Lower lobe of right lung (tissue), 2 donors: ENCODE measurements around the gene RAD51B. TPM values are rescaled to one million over a fixed set of nuclear protein-coding genes. Genes with fewer than 3 reads are reported as not detected.

Source experiments
- ATAC-seq, 2 donors: fragments of 200-7000 bp; cut with Tn5 transposase; one replicate each; pipeline ENCODE4 v1.9.1; 2020 to 2022; ENCODE audit warnings: mild to moderate bottlenecking in 2 of 2, moderate library complexity in 2 of 2
- DNase-seq: peaks from one replicate; pipeline ENCODE4 v3.0.0-alpha.2; 2020
- H3K27ac ChIP-seq: fragments of 200-600 bp; one replicate; pipeline ENCODE4 v1.8.0; 2022
- H3K27me3 ChIP-seq: fragments of 200-600 bp; one replicate; pipeline ENCODE4 v1.8.0; 2022; ENCODE audit warnings: low read depth
- H3K36me3 ChIP-seq: fragments of 200-600 bp; one replicate; pipeline ENCODE4 v1.8.0; 2022; ENCODE audit warnings: mild to moderate bottlenecking
- H3K4me1 ChIP-seq: fragments of 200-600 bp; one replicate; pipeline ENCODE4 v1.8.0; 2022
- H3K4me3 ChIP-seq: fragments of 200-600 bp; one replicate; pipeline ENCODE4 v1.8.0; 2022; ENCODE audit warnings: mild to moderate bottlenecking
- H3K9me3 ChIP-seq: fragments of 200-600 bp; one replicate; pipeline ENCODE4 v1.8.0; 2022
- intact Hi-C: fragments of 100-400 bp; cut with DNase I; formaldehyde crosslinking; loops from one replicate; pipeline ENCODE4 v1.11.0; 2022
- total RNA-seq: library from RNA; stranded (reverse); fragmentation: NEBNext Ultra II Directional; extraction: Animal tissue kit (Norgen Biotek cat#: 25700); gene quantifications from one replicate; pipeline ENCODE4 v1.2.1, GENCODE V29; 2021
- TF ChIP-seq, protein P1 (sequence below): fragments of 200-600 bp; IDR thresholded peaks from one replicate; pipeline ENCODE4 v1.8.0; 2022; ENCODE audit warnings: antibody characterized with exemption, mild to moderate bottlenecking
- donor health status: DM: no; HTN: yes; CAD: no; lungs with severe emphysema.

Gene RAD51B
- total RNA-seq, 1 donor from 2014 or later, result 22.2 TPM

GRCh38 chr14:68084256-68084655 lies 264.7 kb downstream of the RAD51B start:
- Histone ChIP-seq H3K4me1 (peaks cover 7% of the 10 kb centered on the region), H3K27ac (no peak overlapping the region), H3K9me3 (no peaks in the 10 kb centered on the region), H3K36me3 (no peaks in the 10 kb centered on the region), H3K4me3 (no peak overlapping the region), H3K27me3 (no peaks in the 10 kb centered on the region)
- DNase-seq (no peak), ATAC-seq (peak in 1 of 2 donors; percentile 56)
- TF ChIP-seq, protein P1, sequence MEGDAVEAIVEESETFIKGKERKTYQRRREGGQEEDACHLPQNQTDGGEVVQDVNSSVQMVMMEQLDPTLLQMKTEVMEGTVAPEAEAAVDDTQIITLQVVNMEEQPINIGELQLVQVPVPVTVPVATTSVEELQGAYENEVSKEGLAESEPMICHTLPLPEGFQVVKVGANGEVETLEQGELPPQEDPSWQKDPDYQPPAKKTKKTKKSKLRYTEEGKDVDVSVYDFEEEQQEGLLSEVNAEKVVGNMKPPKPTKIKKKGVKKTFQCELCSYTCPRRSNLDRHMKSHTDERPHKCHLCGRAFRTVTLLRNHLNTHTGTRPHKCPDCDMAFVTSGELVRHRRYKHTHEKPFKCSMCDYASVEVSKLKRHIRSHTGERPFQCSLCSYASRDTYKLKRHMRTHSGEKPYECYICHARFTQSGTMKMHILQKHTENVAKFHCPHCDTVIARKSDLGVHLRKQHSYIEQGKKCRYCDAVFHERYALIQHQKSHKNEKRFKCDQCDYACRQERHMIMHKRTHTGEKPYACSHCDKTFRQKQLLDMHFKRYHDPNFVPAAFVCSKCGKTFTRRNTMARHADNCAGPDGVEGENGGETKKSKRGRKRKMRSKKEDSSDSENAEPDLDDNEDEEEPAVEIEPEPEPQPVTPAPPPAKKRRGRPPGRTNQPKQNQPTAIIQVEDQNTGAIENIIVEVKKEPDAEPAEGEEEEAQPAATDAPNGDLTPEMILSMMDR, result peak; percentile 22
- intact Hi-C loops, result no loop called here

- no peak for DNase-seq
- H3K27me3 ChIP-seq, result no peaks in the 10 kb centered on the region
- intact Hi-C loops, result no loop called here
- TF ChIP-seq, protein P1, result no peak
- H3K36me3 ChIP-seq, result no peaks in the 10 kb centered on the region
- no peaks in the 10 kb centered on the region for H3K9me3 ChIP-seq
- no peak for ATAC-seq
- no peak overlapping the region for H3K27ac ChIP-seq
- no peak overlapping the region for H3K4me3 ChIP-seq
- H3K4me1 ChIP-seq, result peaks cover 7% of the 10 kb centered on the region
Observed at GRCh38 chr14:68085742-68086141, 266.2 kb downstream of the RAD51B start.

GRCh38 chr14:68088451-68088854 lies 268.9 kb downstream of the RAD51B start:
- H3K27ac ChIP-seq, result no peak overlapping the region
- no peaks in the 10 kb centered on the region for H3K9me3 ChIP-seq
- H3K4me3 ChIP-seq, result no peak overlapping the region
- DNase-seq (no peak), ATAC-seq (no peak)
- intact Hi-C loops, result no loop called here
- TF ChIP-seq, protein P1, result no peak
- no peaks in the 10 kb centered on the region for H3K27me3 ChIP-seq
- no peaks in the 10 kb centered on the region for H3K36me3 ChIP-seq
- no peaks in the 10 kb centered on the region for H3K4me1 ChIP-seq

DNA sequence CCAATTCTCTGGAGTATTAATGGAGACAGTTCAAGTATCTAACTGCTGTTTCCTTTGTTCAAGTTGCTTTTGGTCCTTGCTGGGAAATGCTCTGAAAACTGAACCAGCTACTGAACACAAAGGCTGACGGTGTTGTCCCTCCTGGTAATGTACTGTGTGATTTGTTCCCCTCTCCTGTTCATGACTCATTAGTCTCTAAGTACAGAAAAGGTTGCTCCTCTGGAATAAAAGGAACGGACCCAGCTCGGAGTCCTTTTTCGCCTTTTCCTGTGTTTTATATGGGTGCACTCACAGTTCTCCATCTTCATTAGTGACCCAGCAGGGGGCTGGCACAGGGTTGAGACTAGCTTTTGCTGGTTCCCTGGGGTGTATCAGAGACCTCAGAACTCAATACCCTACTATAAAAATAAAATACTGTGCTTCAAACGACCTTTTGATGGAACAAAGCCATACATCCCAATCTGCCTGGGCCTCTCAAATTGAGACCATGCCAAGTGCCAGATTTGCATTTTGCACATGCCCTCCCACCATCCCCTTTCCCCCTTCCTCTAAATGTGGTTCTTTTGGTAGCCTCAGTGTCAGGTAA lies 269.7 kb downstream of the RAD51B start:
- Histone ChIP-seq H3K27ac (no peak overlapping the region), H3K9me3 (no peaks in the 10 kb centered on the region), H3K4me3 (no peak overlapping the region), H3K27me3 (no peaks in the 10 kb centered on the region), H3K4me1 (no peaks in the 10 kb centered on the region), H3K36me3 (no peaks in the 10 kb centered on the region)
- DNase-seq (no peak), ATAC-seq (peak; percentile 39 to 57)
- intact Hi-C loops, result no loop called here
- TF ChIP-seq, protein P1, result no peak

DNA sequence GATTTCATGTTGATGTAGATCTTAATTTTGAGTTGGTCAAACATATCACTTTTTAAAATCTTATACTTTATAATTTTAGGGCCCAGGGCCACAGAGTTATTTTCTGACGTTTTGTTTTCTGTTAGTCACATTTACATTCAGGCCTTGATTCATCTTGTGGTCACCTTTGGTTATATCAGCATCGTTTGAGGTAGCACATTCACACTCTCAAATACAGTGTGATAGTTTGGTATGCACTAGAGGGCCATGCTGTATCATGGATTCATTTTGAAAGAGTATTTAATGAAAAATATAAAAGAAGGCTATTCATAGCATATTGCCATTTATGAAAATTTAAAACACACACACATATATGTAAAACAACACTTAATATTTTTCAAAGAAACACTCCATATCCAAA lies 274.6 kb downstream of the RAD51B start:
- intact Hi-C loops, result no loop called here
- ATAC-seq (no peak), DNase-seq (no peak)
- H3K27ac ChIP-seq, result no peak overlapping the region
- H3K4me3 ChIP-seq, result no peak overlapping the region
- H3K36me3 ChIP-seq, result no peaks in the 10 kb centered on the region
- no peaks in the 10 kb centered on the region for H3K9me3 ChIP-seq
- TF ChIP-seq, protein P1, result no peak
- H3K27me3 ChIP-seq, result no peaks in the 10 kb centered on the region
- no peaks in the 10 kb centered on the region for H3K4me1 ChIP-seq
